H1 (cell line): ENCODE data around the gene LTBP1. TPM values are rescaled to one million over a fixed set of nuclear protein-coding genes. Genes with fewer than 3 reads are reported as not detected.

ENCODE experiments used
- CTCF ChIA-PET: fragments of 300-600 bp; sonication (Branson Sonifier 250); formaldehyde crosslinking; loops from one replicate; lab custom pipeline; 2021; ENCODE audit not compliant: partially characterized antibody; lab: Charles Lee
- POLR2A ChIA-PET: fragments of 300-600 bp; sonication (Branson Sonifier 250); formaldehyde crosslinking; loops from one replicate; lab custom pipeline; 2021; ENCODE audit warnings: inconsistent platforms; ENCODE audit not compliant: partially characterized antibody; lab: Charles Lee
- DNase-seq, 2 experiments: peaks; one replicate each; pipeline versions ENCODE4 v3.0.0 to v3.0.0-alpha.2; 2010 to 2022; ENCODE audit warnings: low spot score in 2 of 2, low read depth in 1 of 2, mixed read lengths in 1 of 2
- FAIRE-seq: peaks from 2 replicates; lab custom pipeline; 2011; peaks lifted over from hg19 to GRCh38; lab: Jason Lieb, UNC
- H2AFZ ChIP-seq: 2 replicates; pipeline ENCODE4 v1.8.1; 2012; ENCODE audit warnings: low read length, inconsistent platforms
- H2AK5ac ChIP-seq: 2 replicates; pipeline ENCODE4 v1.6.1; 2013; ENCODE audit warnings: low read depth, low read length
- H2BK120ac ChIP-seq: replicated peaks from 2 replicates; pipeline ENCODE3; 2013; ENCODE audit warnings: low read depth, low read length, inconsistent platforms
- H2BK12ac ChIP-seq: 2 replicates; pipeline ENCODE4 v1.6.1; 2013; ENCODE audit warnings: low read depth, low read length
- H2BK15ac ChIP-seq: 2 replicates; pipeline ENCODE4 v1.6.1; 2013; ENCODE audit warnings: low read length
- H2BK20ac ChIP-seq: 2 replicates; pipeline ENCODE4 v1.6.1; 2013; ENCODE audit warnings: low read length
- H2BK5ac ChIP-seq: 2 replicates; pipeline ENCODE4 v1.6.1; 2013; ENCODE audit warnings: low read depth, low read length
- H3K14ac ChIP-seq: 2 replicates; pipeline ENCODE4 v1.6.1; 2013; ENCODE audit warnings: inconsistent platforms; ENCODE audit not compliant: insufficient read length
- H3K18ac ChIP-seq: 2 replicates; pipeline ENCODE4 v1.6.1; 2013; ENCODE audit warnings: low read length; ENCODE audit errors: extremely low read depth
- H3K23ac ChIP-seq: 2 replicates; pipeline ENCODE4 v1.6.1; 2013; ENCODE audit warnings: inconsistent platforms; ENCODE audit not compliant: insufficient read length
- H3K23me2 ChIP-seq: 2 replicates; pipeline ENCODE4 v1.6.1; 2013; ENCODE audit warnings: low read depth, low read length
- H3K27ac ChIP-seq: 2 replicates; pipeline ENCODE4 v1.6.1; 2011; ENCODE audit warnings: low read depth, low read length, inconsistent platforms
- H3K27me3 ChIP-seq, 4 experiments: replicated peaks in 1 of 4; 1 replicate in 1 of 4; 2 replicates in 3 of 4; pipeline versions ENCODE4 v1.6.1 to v1.8.1; 2011 to 2013; ENCODE audit warnings: low read length in 3 of 4, mild to moderate bottlenecking in 3 of 4, inconsistent platforms in 2 of 4, mixed read lengths in 2 of 4, moderate library complexity in 1 of 4; ENCODE audit not compliant: control insufficient read depth in 3 of 4, insufficient read depth in 3 of 4; ENCODE audit errors: extremely low read depth in 1 of 4
- H3K36me3 ChIP-seq, 4 experiments: 2 replicates each; pipeline versions ENCODE4 v1.6.1 to v1.8.1; 2011 to 2013; ENCODE audit warnings: mild to moderate bottlenecking in 4 of 4, low read length in 3 of 4, moderate library complexity in 2 of 4, control low read depth in 1 of 4, inconsistent platforms in 1 of 4; ENCODE audit not compliant: insufficient read depth in 4 of 4, control insufficient read depth in 2 of 4
- H3K4ac ChIP-seq: replicated peaks from 2 replicates; pipeline ENCODE3; 2013; ENCODE audit warnings: low read length, low read depth, mixed read lengths, inconsistent platforms; ENCODE audit not compliant: insufficient read length
- H3K4me1 ChIP-seq, 4 experiments: replicated peaks in 1 of 4; 1 replicate in 1 of 4; 2 replicates in 3 of 4; pipeline versions ENCODE4 v1.6.1 to v1.8.1; 2011 to 2013; ENCODE audit warnings: low read length in 3 of 4, inconsistent platforms in 2 of 4, mixed read lengths in 1 of 4; ENCODE audit not compliant: insufficient read depth in 4 of 4, control insufficient read depth in 3 of 4
- H3K4me2 ChIP-seq, 2 experiments: 2 replicates each; pipeline versions ENCODE4 v1.6.1 to v1.8.1; 2011 to 2013; ENCODE audit warnings: low read depth in 2 of 2, low read length in 2 of 2, control low read depth in 1 of 2, inconsistent platforms in 1 of 2, mild to moderate bottlenecking in 1 of 2; ENCODE audit not compliant: insufficient read depth in 1 of 2
- H3K4me3 ChIP-seq, 4 experiments: fragments of 200-600, 300-600 bp in 1 of 4; sonication (generic), shearing (Covaris generic), sonication (Bioruptor Twin) in 1 of 4; 2 replicates each; pipeline versions ENCODE4 v1.5.1 to v1.8.1; 2011 to 2016; ENCODE audit warnings: low read length in 4 of 4, low read depth in 3 of 4, control low read depth in 2 of 4, inconsistent platforms in 2 of 4, mild to moderate bottlenecking in 2 of 4, mixed read lengths in 1 of 4, moderate library complexity in 1 of 4; ENCODE audit not compliant: insufficient read depth in 2 of 4; ENCODE audit errors: extremely low read depth in 1 of 4
- H3K56ac ChIP-seq: replicated peaks from 2 replicates; pipeline ENCODE3; 2013; ENCODE audit warnings: low read depth, mild to moderate bottlenecking, mixed read lengths, low read length, inconsistent platforms; ENCODE audit not compliant: insufficient read length
- H3K79me1 ChIP-seq: 2 replicates; pipeline ENCODE4 v1.6.1; 2013; ENCODE audit warnings: low read depth, low read length, control low read depth
- H3K79me2 ChIP-seq, 2 experiments: 2 replicates each; pipeline versions ENCODE4 v1.6.1 to v1.8.1; 2012 to 2013; ENCODE audit warnings: low read length in 2 of 2, mild to moderate bottlenecking in 2 of 2, inconsistent platforms in 1 of 2; ENCODE audit not compliant: insufficient read depth in 2 of 2, control insufficient read depth in 1 of 2
- H3K9ac ChIP-seq, 4 experiments: replicated peaks in 1 of 4; 1 replicate in 1 of 4; 2 replicates in 3 of 4; pipeline versions ENCODE4 v1.6.1 to v1.8.1; 2011 to 2013; ENCODE audit warnings: low read depth in 3 of 4, low read length in 3 of 4, control low read depth in 2 of 4, mild to moderate bottlenecking in 2 of 4, moderate library complexity in 2 of 4, inconsistent platforms in 1 of 4; ENCODE audit errors: extremely low read depth in 1 of 4
- H3K9me3 ChIP-seq, 2 experiments: 2 replicates each; pipeline versions ENCODE4 v1.6.1 to v1.8.1; 2012 to 2013; ENCODE audit warnings: mild to moderate bottlenecking in 2 of 2, moderate library complexity in 2 of 2, control low read depth in 1 of 2, inconsistent platforms in 1 of 2, low read depth in 1 of 2, low read length in 1 of 2, mixed read lengths in 1 of 2; ENCODE audit not compliant: insufficient read depth in 2 of 2
- H4K20me1 ChIP-seq, 2 experiments: replicated peaks in 1 of 2; 2 replicates each; pipeline versions ENCODE3 to v1.8.1; 2011 to 2013; ENCODE audit warnings: inconsistent platforms in 2 of 2, low read length in 2 of 2, mild to moderate bottlenecking in 1 of 2; ENCODE audit not compliant: insufficient read depth in 2 of 2, control insufficient read depth in 1 of 2
- H4K5ac ChIP-seq: 2 replicates; pipeline ENCODE4 v1.6.1; 2013; ENCODE audit warnings: low read length, low read depth, mixed read lengths, inconsistent platforms; ENCODE audit not compliant: insufficient read length
- H4K8ac ChIP-seq: 2 replicates; pipeline ENCODE4 v1.8.0; 2013; ENCODE audit warnings: mild to moderate bottlenecking, moderate library complexity, low read length, inconsistent platforms; ENCODE audit not compliant: insufficient read depth; ENCODE audit errors: extremely low read depth
- H4K91ac ChIP-seq: replicated peaks from 2 replicates; pipeline ENCODE3; 2013; ENCODE audit warnings: low read length, mixed read lengths, inconsistent platforms; ENCODE audit not compliant: insufficient read length
- ATF3 ChIP-seq: IDR thresholded peaks from 2 replicates; pipeline ENCODE4 v1.6.1; 2011; ENCODE audit warnings: low read depth, mild to moderate bottlenecking, low read length; ENCODE audit not compliant: insufficient read depth
- BCL11A ChIP-seq, 2 experiments: IDR thresholded peaks; one replicate each; pipeline ENCODE4 v1.6.1; 2011; ENCODE audit warnings: low read depth in 2 of 2, low read length in 2 of 2, mild to moderate bottlenecking in 2 of 2
- CREB1 ChIP-seq: IDR thresholded peaks from 2 replicates; pipeline ENCODE4 v1.6.1; 2012; ENCODE audit warnings: inconsistent platforms
- E2F6 ChIP-seq: IDR thresholded peaks from 2 replicates; pipeline ENCODE4 v1.6.1; 2012; ENCODE audit warnings: inconsistent platforms
- EZH2 ChIP-seq: fragments of 200-600 bp; sonication (generic); IDR thresholded peaks from 2 replicates; pipeline ENCODE4 v1.7.1; 2012; ENCODE audit warnings: low read depth, mild to moderate bottlenecking, moderate library complexity, low read length, inconsistent platforms; ENCODE audit not compliant: severe bottlenecking
- FOSL1 ChIP-seq: IDR thresholded peaks from 2 replicates; pipeline ENCODE4 v1.6.1; 2011; ENCODE audit warnings: mild to moderate bottlenecking, low read depth, low read length, moderate library complexity; ENCODE audit not compliant: insufficient read depth
- HDAC2 ChIP-seq, 2 experiments: fragments of 300-600 bp in 1 of 2; sonication (generic) in 1 of 2; IDR thresholded peaks; 2 replicates each; pipeline ENCODE4 v1.6.1; 2011 to 2012; ENCODE audit warnings: low read depth in 2 of 2, low read length in 2 of 2, mild to moderate bottlenecking in 2 of 2, moderate library complexity in 2 of 2, borderline replicate concordance in 1 of 2, inconsistent platforms in 1 of 2
- MAX ChIP-seq: IDR thresholded peaks from 2 replicates; pipeline ENCODE4 v1.6.1; 2012; ENCODE audit warnings: inconsistent platforms
- POLR2A ChIP-seq, 2 experiments: IDR thresholded peaks; 1 replicate in 1 of 2; 2 replicates in 1 of 2; pipeline ENCODE4 v1.6.1; 2011; ENCODE audit warnings: low read depth in 2 of 2, low read length in 2 of 2, mild to moderate bottlenecking in 2 of 2; ENCODE audit errors: control extremely low read depth in 1 of 2
- RAD21 ChIP-seq, 2 experiments: IDR thresholded peaks in 1 of 2; conservative IDR thresholded peaks in 1 of 2; 2 replicates each; pipeline ENCODE4 v1.6.1; 2011; ENCODE audit warnings: low read depth in 2 of 2, low read length in 2 of 2, improper control_type of control experiment in 1 of 2, inconsistent platforms in 1 of 2, mild to moderate bottlenecking in 1 of 2, moderate library complexity in 1 of 2
- RFX5 ChIP-seq: IDR thresholded peaks from 2 replicates; pipeline ENCODE4 v1.6.1; 2011; ENCODE audit warnings: low read depth, low read length, improper control_type of control experiment, borderline replicate concordance
- TCF12 ChIP-seq: IDR thresholded peaks from 2 replicates; pipeline ENCODE4 v1.6.1; 2011; ENCODE audit warnings: low read depth, mild to moderate bottlenecking, low read length
- USF2 ChIP-seq: IDR thresholded peaks from 2 replicates; pipeline ENCODE4 v1.6.1; 2011; ENCODE audit warnings: low read length, improper control_type of control experiment
- polyA plus RNA-seq, 7 experiments: library from polyadenylated mRNA; depleted of rRNA in 3 of 7; stranded (reverse) in 5 of 7; unstranded in 2 of 7; fragments of >200 nt in 5 of 7; fragments of 200-250 nt in 2 of 7; gene quantifications; 1 replicate in 5 of 7; 2 replicates in 1 of 7; 4 replicates in 1 of 7; pipeline versions ENCODE4 v1.2.1 to v1.2.3, GENCODE V29; 2011 to 2013; ENCODE audit warnings: missing spikeins in 2 of 7, mixed read lengths in 2 of 7
- total RNA-seq: library from RNA; stranded (reverse); fragmentation: NEBNext Ultra II Directional; extraction: Animal tissue kit (Norgen Biotek cat#: 25700); gene quantifications from 2 replicates; pipeline ENCODE4 v1.2.1, GENCODE V29; 2021

The LTBP1 gene
- total and polyA plus RNA-seq, 2 of the 8 experiments (the other 6 are each of a cell fraction or from before 2014, with no cell fraction given), result 15.4 to 24.7 TPM

- no peak overlapping the region for H4K91ac ChIP-seq
- no peak overlapping the region for H4K8ac ChIP-seq
- no peak overlapping the region for H3K9ac ChIP-seq
- H3K4ac ChIP-seq, result no peak overlapping the region
- no peak overlapping the region for H2BK120ac ChIP-seq
- no peak overlapping the region for H4K5ac ChIP-seq
- H3K14ac ChIP-seq, result no peak overlapping the region
- no peaks in the 10 kb centered on the region for H3K4me1 ChIP-seq
- H2BK15ac ChIP-seq, result no peak overlapping the region
- no peak overlapping the region for H2BK20ac ChIP-seq
- DNase-seq, result no peak
- no peak overlapping the region for H3K27ac ChIP-seq
- H3K27me3 ChIP-seq, result no peaks in the 10 kb centered on the region
- H2AFZ ChIP-seq, result no peak overlapping the region
- no peaks in the 10 kb centered on the region for H3K79me2 ChIP-seq
- no peak overlapping the region for H3K56ac ChIP-seq
- H3K4me2 ChIP-seq, result no peak overlapping the region
- no peaks in the 10 kb centered on the region for H3K23me2 ChIP-seq
- no peak for FAIRE-seq
- H2BK12ac ChIP-seq, result no peak overlapping the region
- H3K4me3 ChIP-seq, result no peak overlapping the region
- no peaks in the 10 kb centered on the region for H3K9me3 ChIP-seq
- POLR2A ChIA-PET, result no interaction called here
- no peak overlapping the region for H2AK5ac ChIP-seq
- H4K20me1 ChIP-seq, result no peaks in the 10 kb centered on the region
- no peaks in the 10 kb centered on the region for H3K79me1 ChIP-seq
- CTCF ChIA-PET, result no interaction called here
- H3K18ac ChIP-seq, result no peak overlapping the region
- H2BK5ac ChIP-seq, result no peak overlapping the region
- no peak overlapping the region for H3K23ac ChIP-seq
- H3K36me3 ChIP-seq, result no peaks in the 10 kb centered on the region
- TF ChIP-seq MAX (no peak), E2F6 (no peak), EZH2 (no peak), POLR2A (IDR thresholded peaks at IDR 0.05; ENCODE audit: control extremely low read depth in 1 of 2, low read depth in 2 of 2, low read length in 2 of 2) (no peak), FOSL1 (no peak), RAD21 (IDR thresholded peaks at IDR 0.05 in 1 of 2, conservative IDR thresholded peaks at IDR 0.05 in 1 of 2; ENCODE audit: low read depth in 2 of 2, low read length in 2 of 2) (no peak), TCF12 (no peak), HDAC2 (IDR thresholded peaks at IDR 0.05; ENCODE audit: borderline replicate concordance in 1 of 2, low read depth in 2 of 2, low read length in 2 of 2) (no peak), RFX5 (no peak), ATF3 (no peak), BCL11A (IDR thresholded peaks at IDR 0.05; ENCODE audit: low read depth in 2 of 2, low read length in 2 of 2) (no peak), USF2 (no peak), CREB1 (no peak)
Observed at GRCh38 chr2:33314541-33314940, 367.8 kb downstream of the LTBP1 start.
